Measurements from ENCODE around the gene PRM1. TPM values are rescaled to one million over a fixed set of nuclear protein-coding genes. Genes with fewer than 3 reads are reported as not detected.
"Not testable (repeated sequence)": the region's sequence is repeated elsewhere in the genome, so short reads cannot be mapped to it uniquely, and the experiment has no call there.

PRM1 gene
- total RNA-seq, 1 experiment from 2014 or later: not detected

- Histone ChIP-seq H3F3A (ENCODE audit: insufficient read depth, low read depth) (peaks cover 7% of the 10 kb centered on the region; the same call in 1 of the 2 replicates), H4K20me1 (ENCODE audit: insufficient read depth) (no peaks in the 10 kb centered on the region), H3K9me3 (ENCODE audit: insufficient read depth, low read depth) (no peaks in the 10 kb centered on the region), H3K79me2 (ENCODE audit: low read depth) (no peaks in the 10 kb centered on the region), H3K9me2 (ENCODE audit: insufficient read depth) (no peaks in the 10 kb centered on the region), H3K4me1 (replicated peaks; ENCODE audit: insufficient read depth) (peaks cover 19% of the 10 kb centered on the region), H3K36me3 (ENCODE audit: low read depth) (no peaks in the 10 kb centered on the region), H3K27me3 (ENCODE audit: insufficient read depth, low read depth) (no peaks in the 10 kb centered on the region), H3K27ac (no peak overlapping the region), H3K4me2 (no peak overlapping the region), H3K4me3 (no peak overlapping the region), H2AFZ (no peak overlapping the region)
- intact Hi-C loops (cut with micrococcal nuclease; ENCODE audit: unreplicated experiment): no loop called here
- no peak for TF ChIP-seq EZH2 (IDR thresholded peaks at IDR 0.05; ENCODE audit: low read depth)
- TF ChIP-seq, protein P1, sequence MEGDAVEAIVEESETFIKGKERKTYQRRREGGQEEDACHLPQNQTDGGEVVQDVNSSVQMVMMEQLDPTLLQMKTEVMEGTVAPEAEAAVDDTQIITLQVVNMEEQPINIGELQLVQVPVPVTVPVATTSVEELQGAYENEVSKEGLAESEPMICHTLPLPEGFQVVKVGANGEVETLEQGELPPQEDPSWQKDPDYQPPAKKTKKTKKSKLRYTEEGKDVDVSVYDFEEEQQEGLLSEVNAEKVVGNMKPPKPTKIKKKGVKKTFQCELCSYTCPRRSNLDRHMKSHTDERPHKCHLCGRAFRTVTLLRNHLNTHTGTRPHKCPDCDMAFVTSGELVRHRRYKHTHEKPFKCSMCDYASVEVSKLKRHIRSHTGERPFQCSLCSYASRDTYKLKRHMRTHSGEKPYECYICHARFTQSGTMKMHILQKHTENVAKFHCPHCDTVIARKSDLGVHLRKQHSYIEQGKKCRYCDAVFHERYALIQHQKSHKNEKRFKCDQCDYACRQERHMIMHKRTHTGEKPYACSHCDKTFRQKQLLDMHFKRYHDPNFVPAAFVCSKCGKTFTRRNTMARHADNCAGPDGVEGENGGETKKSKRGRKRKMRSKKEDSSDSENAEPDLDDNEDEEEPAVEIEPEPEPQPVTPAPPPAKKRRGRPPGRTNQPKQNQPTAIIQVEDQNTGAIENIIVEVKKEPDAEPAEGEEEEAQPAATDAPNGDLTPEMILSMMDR (conservative IDR thresholded peaks at IDR 0.05): no peak
- DNase-seq: no peak
- no TSS peak for BruUV-seq (replicated peaks)
- ChIA-PET POLR2A (ENCODE audit: unreplicated experiment) (no interaction called here), CTCF (interaction anchor here (0.6 kb wide), 2 partner anchors 33 to 147 kb away, joined by 3 to 7 read pairs; no protein-coding TSS in a partner anchor)
Observed at GRCh38 chr16:11301645-11302501, 20.7 kb upstream of the PRM1 start.

GRCh38 chr16:11300560-11300892, 19.4 kb upstream of the PRM1 start:
- CTCF ChIA-PET: no interaction called here
- no peak for DNase-seq
- no peaks in the 10 kb centered on the region for H4K20me1 ChIP-seq (ENCODE audit: insufficient read depth)
- H3K4me3 ChIP-seq: no peak overlapping the region
- H3K9me3 ChIP-seq (ENCODE audit: insufficient read depth, low read depth): no peaks in the 10 kb centered on the region
- H2AFZ ChIP-seq: no peak overlapping the region
- peaks cover 10% of the 10 kb centered on the region; the same call in 1 of the 2 replicates for H3F3A ChIP-seq (ENCODE audit: insufficient read depth, low read depth)
- no peaks in the 10 kb centered on the region for H3K9me2 ChIP-seq (ENCODE audit: insufficient read depth)
- no peak overlapping the region for H3K4me2 ChIP-seq
- H3K79me2 ChIP-seq (ENCODE audit: low read depth): no peaks in the 10 kb centered on the region
- TF ChIP-seq, protein P1 (conservative IDR thresholded peaks at IDR 0.05): no peak
- no peak for TF ChIP-seq EZH2 (IDR thresholded peaks at IDR 0.05; ENCODE audit: low read depth)
- no peak overlapping the region for H3K27ac ChIP-seq
- no peaks in the 10 kb centered on the region for H3K36me3 ChIP-seq (ENCODE audit: low read depth)
- H3K27me3 ChIP-seq (ENCODE audit: insufficient read depth, low read depth): no peaks in the 10 kb centered on the region
- intact Hi-C loops (cut with micrococcal nuclease; ENCODE audit: unreplicated experiment): no loop called here
- BruUV-seq (replicated peaks): no TSS peak
- H3K4me1 ChIP-seq (replicated peaks; ENCODE audit: insufficient read depth): peaks cover 19% of the 10 kb centered on the region
- POLR2A ChIA-PET (ENCODE audit: unreplicated experiment): no interaction called here

- TF ChIP-seq, protein P1 (conservative IDR thresholded peaks at IDR 0.05): no peak
- TF ChIP-seq EZH2 (IDR thresholded peaks at IDR 0.05; ENCODE audit: low read depth): no peak
- no peaks in the 10 kb centered on the region for H4K20me1 ChIP-seq (ENCODE audit: insufficient read depth)
- no TSS peak for BruUV-seq (replicated peaks)
- peaks cover 19% of the 10 kb centered on the region for H3K4me1 ChIP-seq (replicated peaks; ENCODE audit: insufficient read depth)
- intact Hi-C loops (cut with micrococcal nuclease; ENCODE audit: unreplicated experiment): loop anchor here (5.0 kb wide), 1 partner anchor 43 kb away; the partner anchor contains the start of gene SOCS1
- no peaks in the 10 kb centered on the region for H3K79me2 ChIP-seq (ENCODE audit: low read depth)
- H3K9me2 ChIP-seq (ENCODE audit: insufficient read depth): no peaks in the 10 kb centered on the region
- H3F3A ChIP-seq (ENCODE audit: insufficient read depth, low read depth): peaks cover 10% of the 10 kb centered on the region; the same call in 1 of the 2 replicates
- CTCF ChIA-PET: no interaction called here
- no peaks in the 10 kb centered on the region for H3K36me3 ChIP-seq (ENCODE audit: low read depth)
- no peak overlapping the region for H3K27ac ChIP-seq
- no peak overlapping the region for H3K4me2 ChIP-seq
- no peak for DNase-seq
- H2AFZ ChIP-seq: no peak overlapping the region
- no peak overlapping the region for H3K4me3 ChIP-seq
- POLR2A ChIA-PET (ENCODE audit: unreplicated experiment): no interaction called here
- H3K27me3 ChIP-seq (ENCODE audit: insufficient read depth, low read depth): no peaks in the 10 kb centered on the region
- no peaks in the 10 kb centered on the region for H3K9me3 ChIP-seq (ENCODE audit: insufficient read depth, low read depth)
Observed at GRCh38 chr16:11299865-11300559, 18.9 kb upstream of the PRM1 start.

GRCh38 chr16:11298950-11299547, 17.9 kb upstream of the PRM1 start:
- H3K9me2 ChIP-seq (ENCODE audit: insufficient read depth); H3K27me3 ChIP-seq (ENCODE audit: insufficient read depth, low read depth); H3F3A ChIP-seq (ENCODE audit: insufficient read depth, low read depth); BruUV-seq (replicated peaks); POLR2A ChIA-PET (ENCODE audit: unreplicated experiment); H4K20me1 ChIP-seq (ENCODE audit: insufficient read depth); H3K36me3 ChIP-seq (ENCODE audit: low read depth); H3K4me3 ChIP-seq; DNase-seq; CTCF ChIA-PET; H2AFZ ChIP-seq; H3K27ac ChIP-seq; H3K79me2 ChIP-seq (ENCODE audit: low read depth); H3K4me2 ChIP-seq; H3K9me3 ChIP-seq (ENCODE audit: insufficient read depth, low read depth): not testable (repeated sequence)
- intact Hi-C loops (cut with micrococcal nuclease; ENCODE audit: unreplicated experiment): loop anchor here (5.0 kb wide), 1 partner anchor 42 kb away; the partner anchor contains the start of gene SOCS1
- peaks cover 18% of the 10 kb centered on the region for H3K4me1 ChIP-seq (replicated peaks; ENCODE audit: insufficient read depth)

Measured in PC-9 (cell line).